H1 (cell line): Measurements from ENCODE around the gene P4HB. TPM values are rescaled to one million over a fixed set of nuclear protein-coding genes. Genes with fewer than 3 reads are reported as not detected.

Source experiments
- CTCF ChIA-PET: fragments of 300-600 bp; sonication (Branson Sonifier 250); formaldehyde crosslinking; loops from one replicate; lab custom pipeline; 2021; ENCODE audit not compliant: partially characterized antibody; lab: Charles Lee
- POLR2A ChIA-PET: fragments of 300-600 bp; sonication (Branson Sonifier 250); formaldehyde crosslinking; loops from one replicate; lab custom pipeline; 2021; ENCODE audit warnings: inconsistent platforms; ENCODE audit not compliant: partially characterized antibody; lab: Charles Lee
- DNase-seq, 2 experiments: peaks; one replicate each; pipeline versions ENCODE4 v3.0.0 to v3.0.0-alpha.2; 2010 to 2022; ENCODE audit warnings: low spot score in 2 of 2, low read depth in 1 of 2, mixed read lengths in 1 of 2
- FAIRE-seq: peaks from 2 replicates; lab custom pipeline; 2011; peaks lifted over from hg19 to GRCh38; lab: Jason Lieb, UNC
- H2AFZ ChIP-seq: 2 replicates; pipeline ENCODE4 v1.8.1; 2012; ENCODE audit warnings: low read length, inconsistent platforms
- H2AK5ac ChIP-seq: 2 replicates; pipeline ENCODE4 v1.6.1; 2013; ENCODE audit warnings: low read depth, low read length
- H2BK120ac ChIP-seq: replicated peaks from 2 replicates; pipeline ENCODE3; 2013; ENCODE audit warnings: low read depth, low read length, inconsistent platforms
- H2BK12ac ChIP-seq: 2 replicates; pipeline ENCODE4 v1.6.1; 2013; ENCODE audit warnings: low read depth, low read length
- H2BK15ac ChIP-seq: 2 replicates; pipeline ENCODE4 v1.6.1; 2013; ENCODE audit warnings: low read length
- H2BK20ac ChIP-seq: 2 replicates; pipeline ENCODE4 v1.6.1; 2013; ENCODE audit warnings: low read length
- H2BK5ac ChIP-seq: 2 replicates; pipeline ENCODE4 v1.6.1; 2013; ENCODE audit warnings: low read depth, low read length
- H3K14ac ChIP-seq: 2 replicates; pipeline ENCODE4 v1.6.1; 2013; ENCODE audit warnings: inconsistent platforms; ENCODE audit not compliant: insufficient read length
- H3K18ac ChIP-seq: 2 replicates; pipeline ENCODE4 v1.6.1; 2013; ENCODE audit warnings: low read length; ENCODE audit errors: extremely low read depth
- H3K23ac ChIP-seq: 2 replicates; pipeline ENCODE4 v1.6.1; 2013; ENCODE audit warnings: inconsistent platforms; ENCODE audit not compliant: insufficient read length
- H3K23me2 ChIP-seq: 2 replicates; pipeline ENCODE4 v1.6.1; 2013; ENCODE audit warnings: low read depth, low read length
- H3K27ac ChIP-seq: 2 replicates; pipeline ENCODE4 v1.6.1; 2011; ENCODE audit warnings: low read depth, low read length, inconsistent platforms
- H3K27me3 ChIP-seq, 4 experiments: replicated peaks in 1 of 4; 1 replicate in 1 of 4; 2 replicates in 3 of 4; pipeline versions ENCODE4 v1.6.1 to v1.8.1; 2011 to 2013; ENCODE audit warnings: low read length in 3 of 4, mild to moderate bottlenecking in 3 of 4, inconsistent platforms in 2 of 4, mixed read lengths in 2 of 4, moderate library complexity in 1 of 4; ENCODE audit not compliant: control insufficient read depth in 3 of 4, insufficient read depth in 3 of 4; ENCODE audit errors: extremely low read depth in 1 of 4
- H3K36me3 ChIP-seq, 4 experiments: 2 replicates each; pipeline versions ENCODE4 v1.6.1 to v1.8.1; 2011 to 2013; ENCODE audit warnings: mild to moderate bottlenecking in 4 of 4, low read length in 3 of 4, moderate library complexity in 2 of 4, control low read depth in 1 of 4, inconsistent platforms in 1 of 4; ENCODE audit not compliant: insufficient read depth in 4 of 4, control insufficient read depth in 2 of 4
- H3K4ac ChIP-seq: replicated peaks from 2 replicates; pipeline ENCODE3; 2013; ENCODE audit warnings: low read length, low read depth, mixed read lengths, inconsistent platforms; ENCODE audit not compliant: insufficient read length
- H3K4me1 ChIP-seq, 4 experiments: replicated peaks in 1 of 4; 1 replicate in 1 of 4; 2 replicates in 3 of 4; pipeline versions ENCODE4 v1.6.1 to v1.8.1; 2011 to 2013; ENCODE audit warnings: low read length in 3 of 4, inconsistent platforms in 2 of 4, mixed read lengths in 1 of 4; ENCODE audit not compliant: insufficient read depth in 4 of 4, control insufficient read depth in 3 of 4
- H3K4me2 ChIP-seq, 2 experiments: 2 replicates each; pipeline versions ENCODE4 v1.6.1 to v1.8.1; 2011 to 2013; ENCODE audit warnings: low read depth in 2 of 2, low read length in 2 of 2, control low read depth in 1 of 2, inconsistent platforms in 1 of 2, mild to moderate bottlenecking in 1 of 2; ENCODE audit not compliant: insufficient read depth in 1 of 2
- H3K4me3 ChIP-seq, 4 experiments: fragments of 200-600, 300-600 bp in 1 of 4; sonication (generic), shearing (Covaris generic), sonication (Bioruptor Twin) in 1 of 4; 2 replicates each; pipeline versions ENCODE4 v1.5.1 to v1.8.1; 2011 to 2016; ENCODE audit warnings: low read length in 4 of 4, low read depth in 3 of 4, control low read depth in 2 of 4, inconsistent platforms in 2 of 4, mild to moderate bottlenecking in 2 of 4, mixed read lengths in 1 of 4, moderate library complexity in 1 of 4; ENCODE audit not compliant: insufficient read depth in 2 of 4; ENCODE audit errors: extremely low read depth in 1 of 4
- H3K56ac ChIP-seq: replicated peaks from 2 replicates; pipeline ENCODE3; 2013; ENCODE audit warnings: low read depth, mild to moderate bottlenecking, mixed read lengths, low read length, inconsistent platforms; ENCODE audit not compliant: insufficient read length
- H3K79me1 ChIP-seq: 2 replicates; pipeline ENCODE4 v1.6.1; 2013; ENCODE audit warnings: low read depth, low read length, control low read depth
- H3K79me2 ChIP-seq, 2 experiments: 2 replicates each; pipeline versions ENCODE4 v1.6.1 to v1.8.1; 2012 to 2013; ENCODE audit warnings: low read length in 2 of 2, mild to moderate bottlenecking in 2 of 2, inconsistent platforms in 1 of 2; ENCODE audit not compliant: insufficient read depth in 2 of 2, control insufficient read depth in 1 of 2
- H3K9ac ChIP-seq, 4 experiments: replicated peaks in 1 of 4; 1 replicate in 1 of 4; 2 replicates in 3 of 4; pipeline versions ENCODE4 v1.6.1 to v1.8.1; 2011 to 2013; ENCODE audit warnings: low read depth in 3 of 4, low read length in 3 of 4, control low read depth in 2 of 4, mild to moderate bottlenecking in 2 of 4, moderate library complexity in 2 of 4, inconsistent platforms in 1 of 4; ENCODE audit errors: extremely low read depth in 1 of 4
- H3K9me3 ChIP-seq, 2 experiments: 2 replicates each; pipeline versions ENCODE4 v1.6.1 to v1.8.1; 2012 to 2013; ENCODE audit warnings: mild to moderate bottlenecking in 2 of 2, moderate library complexity in 2 of 2, control low read depth in 1 of 2, inconsistent platforms in 1 of 2, low read depth in 1 of 2, low read length in 1 of 2, mixed read lengths in 1 of 2; ENCODE audit not compliant: insufficient read depth in 2 of 2
- H4K20me1 ChIP-seq, 2 experiments: replicated peaks in 1 of 2; 2 replicates each; pipeline versions ENCODE3 to v1.8.1; 2011 to 2013; ENCODE audit warnings: inconsistent platforms in 2 of 2, low read length in 2 of 2, mild to moderate bottlenecking in 1 of 2; ENCODE audit not compliant: insufficient read depth in 2 of 2, control insufficient read depth in 1 of 2
- H4K5ac ChIP-seq: 2 replicates; pipeline ENCODE4 v1.6.1; 2013; ENCODE audit warnings: low read length, low read depth, mixed read lengths, inconsistent platforms; ENCODE audit not compliant: insufficient read length
- H4K8ac ChIP-seq: 2 replicates; pipeline ENCODE4 v1.8.0; 2013; ENCODE audit warnings: mild to moderate bottlenecking, moderate library complexity, low read length, inconsistent platforms; ENCODE audit not compliant: insufficient read depth; ENCODE audit errors: extremely low read depth
- H4K91ac ChIP-seq: replicated peaks from 2 replicates; pipeline ENCODE3; 2013; ENCODE audit warnings: low read length, mixed read lengths, inconsistent platforms; ENCODE audit not compliant: insufficient read length
- WGBS, 2 experiments: shearing (Covaris generic) in 1 of 2; methylation state at CpG; one replicate each; pipeline versions ENCODE4 v1.1.6 to v1.1.7; 2013 to 2015; ENCODE audit warnings: low lambda C conversion rate in 2 of 2, mixed read lengths in 2 of 2, inconsistent platforms in 1 of 2, low coverage in 1 of 2, missing lambda C conversion rate in 1 of 2; ENCODE audit not compliant: insufficient replicate concordance in 2 of 2, insufficient coverage in 1 of 2, insufficient read length in 1 of 2; ENCODE audit errors: extremely low coverage in 1 of 2, missing lambda C conversion rate in 1 of 2; 5-methylcytosine and 5-hydroxymethylcytosine counted together
- polyA plus RNA-seq, 7 experiments: library from polyadenylated mRNA; depleted of rRNA in 3 of 7; stranded (reverse) in 5 of 7; unstranded in 2 of 7; fragments of >200 nt in 5 of 7; fragments of 200-250 nt in 2 of 7; gene quantifications; 1 replicate in 5 of 7; 2 replicates in 1 of 7; 4 replicates in 1 of 7; pipeline versions ENCODE4 v1.2.1 to v1.2.3, GENCODE V29; 2011 to 2013; ENCODE audit warnings: missing spikeins in 2 of 7, mixed read lengths in 2 of 7
- total RNA-seq: library from RNA; stranded (reverse); fragmentation: NEBNext Ultra II Directional; extraction: Animal tissue kit (Norgen Biotek cat#: 25700); gene quantifications from 2 replicates; pipeline ENCODE4 v1.2.1, GENCODE V29; 2021

The P4HB gene
- total and polyA plus RNA-seq, 2 of the 8 experiments (the other 6 are each of a cell fraction or from before 2014, with no cell fraction given): 41.4 to 379 TPM

- H3K27ac ChIP-seq: no peak overlapping the region; the same call in 1 of the 2 replicates
- WGBS, 2 experiments: 94% methylated on average over 18 of the region's 18 CpGs; no CpG with 5 or more reads in 1 of the 2 experiments
- no peak overlapping the region for H2AK5ac ChIP-seq
- H3K4me1 ChIP-seq: peaks cover 0 to 28% (median 21%) of the 10 kb centered on the region in 4 experiments; a peak in 5 of 7 replicates
- H3K79me1 ChIP-seq: peaks cover 3% of the 10 kb centered on the region
- peaks cover 2 to 29% of the 10 kb centered on the region in 2 experiments; a peak in 3 of 4 replicates for H3K79me2 ChIP-seq
- peaks cover 2 to 29% (median 9%) of the 10 kb centered on the region in 4 experiments; a peak in 4 of 8 replicates for H3K36me3 ChIP-seq
- no peak overlapping the region for H3K4ac ChIP-seq
- H2BK120ac ChIP-seq: no peak overlapping the region
- H2BK5ac ChIP-seq: 0 out of 2 replicates have a peak overlapping the region, but pooled peaks have one; percentile 12
- CTCF ChIA-PET: interaction anchor here (0.8 to 1.8 kb wide), 8 partner anchors 11 to 170 kb away, joined by 3 to 5 read pairs (median 3); partner anchors contain the start of gene MCRIP1
- no peak overlapping the region for H2BK20ac ChIP-seq
- 0 out of 7 replicates have a peak overlapping the region, but pooled peaks of 1 of the 4 experiments have one; percentile 20 for H3K9ac ChIP-seq
- no peak overlapping the region for H2AFZ ChIP-seq
- no peak overlapping the region for H3K56ac ChIP-seq
- H3K27me3 ChIP-seq: no peaks in the 10 kb centered on the region
- peak overlapping the region; percentile 38; the same call in 1 of the 2 replicates for H3K18ac ChIP-seq
- no peak overlapping the region for H3K4me3 ChIP-seq
- no peak overlapping the region for H2BK15ac ChIP-seq
- H3K9me3 ChIP-seq: no peaks in the 10 kb centered on the region
- no peak overlapping the region for H4K5ac ChIP-seq
- no peak overlapping the region for H3K14ac ChIP-seq
- no peak overlapping the region for H2BK12ac ChIP-seq
- peaks cover 11 to 48% of the 10 kb centered on the region in 2 experiments for H4K20me1 ChIP-seq
- no peak overlapping the region for H4K91ac ChIP-seq
- peak overlapping the region; percentile 62 for H4K8ac ChIP-seq
- H3K23me2 ChIP-seq: peaks cover 7% of the 10 kb centered on the region; the same call in 1 of the 2 replicates
- POLR2A ChIA-PET: interaction anchor here (0.6 to 6.6 kb wide), 40 partner anchors 7 to 354 kb away, joined by 3 to 36 read pairs (median 4); partner anchors contain the start of genes ACTG1, ALYREF, ANAPC11 and CENPX
- H3K23ac ChIP-seq: no peak overlapping the region
- FAIRE-seq (no peak), DNase-seq (no peak)
- no peak overlapping the region for H3K4me2 ChIP-seq
Observed at GRCh38 chr17:81866440-81867169, 6.3 kb upstream of the P4HB start.
